Measurements from ENCODE around the gene SPAG5. TPM values are rescaled to one million over a fixed set of nuclear protein-coding genes. Genes with fewer than 3 reads are reported as not detected.

SPAG5 gene
- total RNA-seq, 1 donor from 2014 or later = 15.6 TPM

DNA sequence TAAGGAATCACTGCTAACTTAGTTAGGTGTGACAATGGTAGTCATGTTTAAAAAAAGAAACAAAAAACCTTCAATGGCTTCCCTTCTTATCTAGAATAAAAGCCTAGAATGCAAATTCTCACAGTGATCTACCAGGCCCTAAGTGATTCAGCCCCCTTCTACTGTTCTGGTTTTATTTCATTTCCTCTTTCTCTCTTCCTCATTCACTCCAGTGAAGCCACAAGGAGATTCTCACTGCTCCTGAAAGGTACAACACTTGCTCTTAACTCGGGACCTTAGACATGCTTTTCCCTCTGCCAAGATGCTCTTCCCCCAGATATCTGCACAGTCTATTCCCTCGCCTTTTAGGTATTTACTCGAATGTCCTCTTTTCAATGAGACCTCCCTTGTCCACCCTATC is 31.2 kb downstream of the SPAG5 start:
- Mint-ChIP-seq H3K27ac (ENCODE audit: unreplicated experiment) (no peak overlapping the region), H3K27me3 (ENCODE audit: unreplicated experiment) (no peaks in the 10 kb centered on the region), H3K4me1 (ENCODE audit: unreplicated experiment) (peaks cover 34% of the 10 kb centered on the region), H3K9me3 (ENCODE audit: unreplicated experiment) (no peaks in the 10 kb centered on the region), H3K4me3 (ENCODE audit: unreplicated experiment) (no peak overlapping the region), H3K36me3 (ENCODE audit: unreplicated experiment) (no peaks in the 10 kb centered on the region)
- no peak for DNase-seq (ENCODE audit: extremely low spot score, unreplicated experiment)
- TF ChIP-seq, protein P1, sequence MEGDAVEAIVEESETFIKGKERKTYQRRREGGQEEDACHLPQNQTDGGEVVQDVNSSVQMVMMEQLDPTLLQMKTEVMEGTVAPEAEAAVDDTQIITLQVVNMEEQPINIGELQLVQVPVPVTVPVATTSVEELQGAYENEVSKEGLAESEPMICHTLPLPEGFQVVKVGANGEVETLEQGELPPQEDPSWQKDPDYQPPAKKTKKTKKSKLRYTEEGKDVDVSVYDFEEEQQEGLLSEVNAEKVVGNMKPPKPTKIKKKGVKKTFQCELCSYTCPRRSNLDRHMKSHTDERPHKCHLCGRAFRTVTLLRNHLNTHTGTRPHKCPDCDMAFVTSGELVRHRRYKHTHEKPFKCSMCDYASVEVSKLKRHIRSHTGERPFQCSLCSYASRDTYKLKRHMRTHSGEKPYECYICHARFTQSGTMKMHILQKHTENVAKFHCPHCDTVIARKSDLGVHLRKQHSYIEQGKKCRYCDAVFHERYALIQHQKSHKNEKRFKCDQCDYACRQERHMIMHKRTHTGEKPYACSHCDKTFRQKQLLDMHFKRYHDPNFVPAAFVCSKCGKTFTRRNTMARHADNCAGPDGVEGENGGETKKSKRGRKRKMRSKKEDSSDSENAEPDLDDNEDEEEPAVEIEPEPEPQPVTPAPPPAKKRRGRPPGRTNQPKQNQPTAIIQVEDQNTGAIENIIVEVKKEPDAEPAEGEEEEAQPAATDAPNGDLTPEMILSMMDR (IDR thresholded peaks at IDR 0.05) = no peak

DNA sequence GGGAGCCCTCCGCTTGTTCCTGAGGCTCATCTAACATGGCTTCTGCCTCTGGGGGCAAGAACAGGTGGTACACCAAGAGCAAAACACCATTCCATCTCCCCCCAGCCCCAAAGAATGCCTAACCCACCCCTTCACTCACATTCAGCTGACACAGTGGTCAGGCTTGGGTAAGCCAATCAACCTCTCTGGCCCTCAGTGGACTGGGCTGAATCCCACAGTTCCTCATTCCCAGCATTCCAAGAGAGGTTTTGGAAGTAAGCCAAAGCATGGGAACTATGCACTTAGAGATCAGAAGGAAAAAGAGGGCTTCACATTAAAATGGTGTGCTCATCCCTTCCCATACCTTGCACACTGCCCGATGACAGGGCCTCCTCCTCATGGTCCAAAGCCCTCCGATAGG is 35.4 kb downstream of the SPAG5 start:
- TF ChIP-seq, protein P1 (IDR thresholded peaks at IDR 0.05) = no peak
- Mint-ChIP-seq H3K27ac (ENCODE audit: unreplicated experiment) (no peak overlapping the region), H3K4me3 (ENCODE audit: unreplicated experiment) (no peak overlapping the region), H3K36me3 (ENCODE audit: unreplicated experiment) (peaks cover 15% of the 10 kb centered on the region), H3K9me3 (ENCODE audit: unreplicated experiment) (no peaks in the 10 kb centered on the region), H3K27me3 (ENCODE audit: unreplicated experiment) (no peaks in the 10 kb centered on the region), H3K4me1 (ENCODE audit: unreplicated experiment) (peaks cover 7% of the 10 kb centered on the region)
- DNase-seq (ENCODE audit: extremely low spot score, unreplicated experiment) = no peak

DNA sequence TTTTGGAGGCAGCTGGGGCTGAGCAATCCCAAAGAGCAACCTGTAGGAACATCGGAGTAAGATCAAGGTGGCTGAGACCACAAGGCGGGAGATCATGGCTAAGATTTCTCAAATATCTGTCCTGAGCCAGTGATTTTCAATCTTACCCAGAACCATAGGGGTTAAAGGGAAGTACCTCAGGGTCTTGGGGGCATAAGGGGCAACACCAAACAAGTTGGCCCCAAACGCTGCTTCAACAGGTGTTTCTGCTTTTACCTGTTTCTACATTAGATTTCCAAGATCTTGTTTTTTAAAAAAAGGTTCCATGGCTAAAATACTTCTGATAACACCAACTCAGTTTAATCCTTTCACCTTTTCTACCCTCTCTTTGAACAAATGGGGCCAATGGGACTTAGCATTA is 43.8 kb downstream of the SPAG5 start:
- Mint-ChIP-seq H3K27ac (ENCODE audit: unreplicated experiment) (no peak overlapping the region), H3K27me3 (ENCODE audit: unreplicated experiment) (no peaks in the 10 kb centered on the region), H3K36me3 (ENCODE audit: unreplicated experiment) (peaks cover 43% of the 10 kb centered on the region), H3K9me3 (ENCODE audit: unreplicated experiment) (no peaks in the 10 kb centered on the region), H3K4me1 (ENCODE audit: unreplicated experiment) (peaks cover 15% of the 10 kb centered on the region), H3K4me3 (ENCODE audit: unreplicated experiment) (no peak overlapping the region)
- DNase-seq (ENCODE audit: extremely low spot score, unreplicated experiment) = no peak
- TF ChIP-seq, protein P1 (IDR thresholded peaks at IDR 0.05) = no peak

DNA sequence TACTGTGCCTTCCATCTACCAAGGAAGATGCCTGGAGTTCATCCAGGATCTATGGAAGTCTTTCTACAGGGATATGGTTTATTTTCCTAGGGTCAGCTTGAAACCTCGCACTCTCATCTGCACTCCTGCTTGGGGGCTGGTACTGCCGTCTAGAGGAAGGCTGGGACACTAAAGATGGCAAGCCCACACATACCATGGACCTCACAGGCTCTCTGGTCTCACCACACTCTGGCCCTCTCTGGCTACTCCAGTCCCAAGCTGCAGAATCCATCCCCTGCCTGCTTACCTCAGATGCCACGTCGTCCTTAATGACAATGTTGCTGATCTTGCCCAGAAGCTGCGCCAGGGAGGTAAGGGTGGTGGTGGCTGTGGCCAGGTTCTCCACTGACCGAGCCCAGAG is 44.3 kb downstream of the SPAG5 start:
- H3K27ac Mint-ChIP-seq (ENCODE audit: unreplicated experiment) = no peak overlapping the region
- TF ChIP-seq, protein P1 (IDR thresholded peaks at IDR 0.05) = no peak
- H3K4me1 Mint-ChIP-seq (ENCODE audit: unreplicated experiment) = peaks cover 16% of the 10 kb centered on the region
- no peaks in the 10 kb centered on the region for H3K9me3 Mint-ChIP-seq (ENCODE audit: unreplicated experiment)
- H3K27me3 Mint-ChIP-seq (ENCODE audit: unreplicated experiment) = no peaks in the 10 kb centered on the region
- H3K4me3 Mint-ChIP-seq (ENCODE audit: unreplicated experiment) = no peak overlapping the region
- peaks cover 38% of the 10 kb centered on the region for H3K36me3 Mint-ChIP-seq (ENCODE audit: unreplicated experiment)
- DNase-seq (ENCODE audit: extremely low spot score, unreplicated experiment) = no peak

DNA sequence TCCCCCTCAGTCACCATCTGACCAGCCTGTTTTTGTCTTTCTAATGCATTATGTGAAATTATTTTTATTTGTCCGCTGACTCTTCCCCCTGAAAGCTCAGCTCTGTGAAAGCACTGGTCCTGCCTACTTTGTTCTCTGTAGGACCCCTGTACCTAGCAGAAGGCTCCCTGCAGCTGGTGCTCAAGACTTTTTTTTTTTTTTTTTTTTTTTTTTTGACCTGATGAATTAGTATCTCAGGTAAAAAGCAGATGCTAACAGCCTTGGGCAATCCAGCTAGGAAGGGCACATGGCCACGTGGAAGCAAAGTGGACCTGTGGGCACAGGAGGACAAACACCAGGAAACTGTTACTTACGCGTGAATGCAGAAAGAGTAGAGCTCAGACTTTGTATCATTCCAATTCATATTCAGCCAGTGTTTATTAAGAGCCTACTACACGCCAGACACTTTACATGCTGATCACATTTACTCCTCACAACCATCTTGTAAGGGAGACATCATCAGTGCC is 45.8 kb downstream of the SPAG5 start:
- Mint-ChIP-seq H3K27me3 (ENCODE audit: unreplicated experiment) (no peaks in the 10 kb centered on the region), H3K36me3 (ENCODE audit: unreplicated experiment) (peaks cover 31% of the 10 kb centered on the region), H3K4me3 (ENCODE audit: unreplicated experiment) (peak overlapping the region; percentile 77), H3K9me3 (ENCODE audit: unreplicated experiment) (no peaks in the 10 kb centered on the region), H3K27ac (ENCODE audit: unreplicated experiment) (peak overlapping the region; percentile 79), H3K4me1 (ENCODE audit: unreplicated experiment) (peaks cover 21% of the 10 kb centered on the region)
- DNase-seq (ENCODE audit: extremely low spot score, unreplicated experiment) = no peak
- TF ChIP-seq, protein P1 (IDR thresholded peaks at IDR 0.05) = no peak
